NCI-H446 treated with DMSO at 0.1 percent for 48 hours (cell line): ENCODE results near the gene TRHDE.
"Not testable (repeated sequence)": the region's sequence is repeated elsewhere in the genome, so short reads cannot be mapped to it uniquely, and the experiment has no call there.

Source experiments
- DNase-seq: peaks from one replicate; lab custom pipeline; 2025; lab: John Stamatoyannopoulos, UW

The TRHDE gene

DNA sequence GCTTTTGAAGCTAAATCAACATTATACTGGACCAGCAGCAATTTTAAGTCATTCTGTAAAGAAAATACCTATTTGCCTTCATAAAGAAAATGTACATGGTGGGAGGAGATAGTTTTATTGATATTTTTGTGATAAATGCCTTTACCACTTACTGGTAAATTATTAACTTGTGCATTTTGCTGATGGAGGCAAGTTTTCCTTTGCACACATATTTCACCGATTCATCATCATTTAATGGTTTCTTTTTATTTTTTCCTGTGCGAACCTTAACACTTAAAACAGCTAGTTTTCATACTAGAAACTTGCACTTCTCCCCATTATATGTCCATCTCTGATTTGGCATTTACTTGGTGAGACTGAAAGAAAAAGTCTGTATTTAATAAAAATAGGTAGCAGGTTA is 239.3 kb downstream of the TRHDE start:
- no peak for DNase-seq

DNA sequence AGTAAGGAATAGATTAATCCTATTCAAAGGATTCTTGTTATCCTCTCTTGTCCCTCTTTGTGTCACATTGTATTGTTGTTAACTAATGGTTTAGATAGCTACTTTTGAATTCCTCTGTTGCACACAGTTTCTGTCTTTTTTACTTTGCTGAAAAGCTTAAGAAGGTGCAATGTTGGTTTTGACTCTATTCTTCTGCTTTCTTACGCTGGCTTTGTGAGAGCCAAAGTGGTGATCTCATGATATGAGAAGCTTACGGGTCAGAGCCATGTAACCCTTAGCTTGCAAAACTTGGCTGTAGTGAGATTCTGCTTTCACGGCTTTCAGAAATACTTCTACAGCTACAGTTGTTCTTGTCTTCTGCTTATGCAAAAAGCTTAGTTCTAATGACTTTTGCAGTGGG is 239.7 kb downstream of the TRHDE start:
- DNase-seq: no peak

DNA sequence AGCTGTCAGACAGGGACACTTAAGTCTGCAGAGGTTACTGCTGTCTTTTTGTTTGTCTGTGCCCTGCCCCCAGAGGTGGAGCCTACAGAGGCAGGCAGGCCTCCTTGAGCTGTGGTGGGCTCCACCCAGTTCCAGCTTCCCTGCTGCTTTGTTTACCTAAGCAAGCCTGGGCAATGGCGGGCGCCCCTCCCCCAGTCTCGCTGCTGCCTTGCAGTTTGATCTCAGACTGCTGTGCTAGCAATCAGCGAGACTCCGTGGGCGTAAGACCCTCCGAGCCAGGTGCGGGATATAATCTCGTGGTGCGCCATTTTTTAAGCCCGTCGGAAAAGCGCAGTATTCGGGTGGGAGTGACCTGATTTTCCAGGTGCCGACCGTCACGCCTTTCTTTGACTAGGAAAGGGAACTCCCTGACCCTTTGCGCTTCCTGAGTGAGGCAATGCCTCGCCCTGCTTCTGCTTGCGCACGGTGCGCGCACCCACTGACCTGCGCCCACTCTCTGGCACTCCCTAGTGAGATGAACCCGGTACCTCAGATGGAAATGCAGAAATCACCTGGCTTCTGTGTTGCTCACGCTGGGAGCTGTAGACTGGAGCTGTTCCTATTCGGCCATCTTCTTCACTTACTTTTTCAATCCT is 248.0 kb downstream of the TRHDE start:
- not testable (repeated sequence) for DNase-seq

DNA sequence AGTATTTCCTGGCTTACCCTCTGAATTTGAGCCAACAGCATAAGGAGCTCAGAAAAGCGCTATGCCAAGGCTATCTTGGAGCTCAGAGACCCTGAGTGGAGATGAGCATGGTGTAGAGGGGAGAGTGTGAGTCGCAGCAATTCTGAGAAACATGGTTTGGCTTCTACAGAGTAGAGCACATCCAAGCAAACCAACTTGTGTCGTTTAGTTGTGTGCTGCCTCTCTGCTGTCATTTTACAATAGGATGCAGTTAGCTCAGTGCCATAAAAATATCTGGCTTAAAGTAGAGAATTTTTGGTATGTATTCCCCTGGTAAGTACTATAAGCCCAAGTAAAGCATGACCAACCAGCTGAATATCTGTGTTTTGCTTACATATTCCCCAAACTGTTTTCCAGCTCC is 249.2 kb downstream of the TRHDE start:
- no peak for DNase-seq

DNA sequence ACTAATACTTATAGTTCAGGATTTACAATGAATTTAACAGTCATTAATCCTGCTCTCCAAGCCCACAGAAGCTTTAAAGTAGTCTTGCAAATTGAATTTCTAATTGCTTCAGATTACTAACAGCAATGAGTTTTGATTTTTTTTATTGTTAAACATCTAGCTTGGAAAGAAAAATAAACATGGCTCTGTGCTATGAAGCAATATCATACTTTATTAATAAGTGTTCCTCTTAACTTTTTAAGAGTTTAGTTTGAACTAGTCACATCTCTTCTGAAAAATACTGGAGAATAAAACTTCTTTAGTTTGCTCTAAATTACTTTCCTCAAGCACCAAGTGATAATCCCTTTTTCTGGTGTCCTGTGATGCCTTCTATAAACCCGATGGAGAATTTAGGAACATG is 250.2 kb downstream of the TRHDE start:
- DNase-seq: no peak

DNA sequence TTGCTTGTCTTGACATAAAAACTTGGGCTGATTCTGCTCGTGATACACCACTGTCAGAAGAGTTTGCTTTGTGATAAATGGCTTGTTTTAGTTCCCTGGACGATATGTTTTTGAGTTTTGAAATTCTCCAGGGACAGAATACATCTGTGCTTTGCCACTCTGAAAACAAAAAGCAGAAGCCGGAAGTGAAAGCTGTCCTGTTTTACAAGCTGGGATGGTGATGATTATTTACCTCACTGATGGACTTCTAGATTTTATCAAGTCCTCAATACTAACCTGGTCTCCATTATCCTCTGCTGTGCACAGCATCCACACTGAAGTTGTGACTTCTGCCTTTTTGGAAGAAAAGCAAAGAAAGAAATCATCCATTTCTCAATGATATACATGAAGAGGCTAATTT is 251.6 kb downstream of the TRHDE start:
- DNase-seq: no peak

DNA sequence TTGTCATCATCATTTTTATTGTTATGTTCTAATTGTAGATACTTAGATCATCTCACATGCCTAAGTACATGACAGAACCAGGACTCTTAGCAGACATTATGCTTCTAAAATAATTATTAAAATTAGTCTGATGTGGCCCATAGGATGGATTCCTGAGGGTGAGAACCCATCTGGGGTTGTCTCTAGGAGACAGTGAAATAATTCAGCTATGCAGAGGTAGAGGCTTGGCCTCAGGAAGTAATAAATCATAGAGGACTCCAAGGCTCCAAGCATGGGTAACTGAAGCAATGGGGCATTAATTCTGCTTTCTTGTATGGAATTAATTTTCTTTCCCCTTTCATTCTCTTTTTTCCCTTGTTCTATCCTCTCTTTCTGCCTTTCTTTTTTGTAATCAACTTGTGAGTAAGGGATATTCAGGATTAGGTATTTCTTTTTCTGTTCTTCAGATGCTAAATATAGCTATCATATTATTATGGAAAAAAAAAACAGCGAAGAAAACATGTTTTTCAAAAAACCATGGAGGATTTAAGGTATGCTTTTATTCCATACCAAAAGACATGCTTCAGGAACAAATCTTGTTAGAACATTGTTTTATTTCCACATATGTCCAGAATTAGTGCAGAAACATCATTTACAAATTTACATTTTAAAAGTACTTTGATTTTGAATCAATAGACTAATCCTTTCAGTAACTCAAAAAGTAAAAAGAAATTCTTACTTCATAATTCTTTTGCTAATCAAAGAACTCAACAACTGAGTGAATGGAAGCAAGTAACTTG is 263.2 kb downstream of the TRHDE start:
- no peak for DNase-seq

- DNase-seq: no peak
Measured at GRCh38 chr12:72540811-72541210, 268.6 kb downstream of the TRHDE start.

DNA sequence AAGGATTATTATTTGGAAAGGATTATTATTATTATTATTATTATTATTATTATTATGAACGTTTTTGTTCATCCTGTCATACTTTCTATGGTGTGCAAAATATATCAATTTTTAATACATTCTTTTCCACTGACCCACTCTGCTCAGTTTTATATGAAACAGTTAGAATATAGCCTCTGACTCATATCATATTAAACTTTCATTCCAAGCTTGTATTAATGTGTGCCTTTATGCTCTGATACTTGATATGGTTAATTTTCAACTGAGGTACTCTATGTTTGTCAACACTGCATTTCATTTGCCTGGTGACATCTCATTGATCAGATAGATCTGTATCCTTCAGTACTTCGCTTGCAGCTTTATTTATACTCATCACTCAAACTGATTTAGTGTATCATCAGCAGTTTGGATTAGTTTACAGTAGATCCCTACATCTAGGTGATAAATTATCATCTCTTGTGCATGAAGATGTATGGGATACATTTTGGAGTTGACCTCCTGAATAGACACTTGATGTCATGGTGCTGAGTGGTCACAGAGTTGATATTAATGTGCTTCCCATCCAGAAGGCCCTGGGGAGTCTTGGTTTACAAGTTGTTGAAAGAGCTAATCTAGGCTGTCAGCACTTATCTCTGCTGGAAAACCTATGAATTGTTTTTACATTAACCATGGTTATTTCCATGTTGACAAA is 271.8 kb downstream of the TRHDE start:
- DNase-seq: no peak

DNA sequence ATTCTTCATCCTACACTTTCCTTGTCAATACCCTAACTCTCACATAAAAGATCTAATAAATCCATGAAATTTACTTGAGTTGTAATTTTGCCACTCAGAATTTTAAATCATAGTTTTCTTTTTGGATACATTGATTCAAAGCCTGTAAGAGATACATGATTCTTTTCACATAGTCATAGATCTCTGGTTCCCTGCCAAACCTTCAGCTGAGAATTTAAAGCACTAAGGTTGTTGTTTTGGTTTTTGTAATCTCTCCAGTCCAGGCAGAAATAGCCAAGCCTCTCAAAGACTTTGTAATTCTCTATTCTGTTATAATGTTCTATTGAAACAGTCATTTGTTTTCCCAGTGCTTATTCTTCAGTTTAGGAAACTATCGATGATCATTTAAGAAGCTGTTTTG is 273.9 kb downstream of the TRHDE start:
- DNase-seq: no peak

DNA sequence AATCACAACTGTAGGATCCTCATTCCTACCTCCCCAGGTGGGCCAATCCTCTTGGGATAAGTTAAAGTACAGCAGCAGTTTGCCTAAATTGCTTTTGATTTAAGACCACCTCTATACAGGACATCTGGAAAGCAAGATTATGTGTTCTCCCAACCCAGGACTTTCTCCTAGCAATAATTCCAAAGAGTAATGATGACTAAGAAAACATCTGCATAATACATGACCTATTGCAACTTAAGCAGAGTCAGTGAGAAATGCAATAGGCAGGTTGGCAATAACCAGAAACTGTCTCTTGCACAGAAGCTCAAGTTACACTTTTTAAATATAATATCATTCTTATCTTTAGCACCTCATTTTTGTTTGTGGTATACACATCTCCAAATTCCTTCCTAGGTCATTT is 275.4 kb downstream of the TRHDE start:
- DNase-seq: no peak

GRCh38 chr12:72549184-72549583 is 277.0 kb downstream of the TRHDE start:
- DNase-seq: no peak

DNA sequence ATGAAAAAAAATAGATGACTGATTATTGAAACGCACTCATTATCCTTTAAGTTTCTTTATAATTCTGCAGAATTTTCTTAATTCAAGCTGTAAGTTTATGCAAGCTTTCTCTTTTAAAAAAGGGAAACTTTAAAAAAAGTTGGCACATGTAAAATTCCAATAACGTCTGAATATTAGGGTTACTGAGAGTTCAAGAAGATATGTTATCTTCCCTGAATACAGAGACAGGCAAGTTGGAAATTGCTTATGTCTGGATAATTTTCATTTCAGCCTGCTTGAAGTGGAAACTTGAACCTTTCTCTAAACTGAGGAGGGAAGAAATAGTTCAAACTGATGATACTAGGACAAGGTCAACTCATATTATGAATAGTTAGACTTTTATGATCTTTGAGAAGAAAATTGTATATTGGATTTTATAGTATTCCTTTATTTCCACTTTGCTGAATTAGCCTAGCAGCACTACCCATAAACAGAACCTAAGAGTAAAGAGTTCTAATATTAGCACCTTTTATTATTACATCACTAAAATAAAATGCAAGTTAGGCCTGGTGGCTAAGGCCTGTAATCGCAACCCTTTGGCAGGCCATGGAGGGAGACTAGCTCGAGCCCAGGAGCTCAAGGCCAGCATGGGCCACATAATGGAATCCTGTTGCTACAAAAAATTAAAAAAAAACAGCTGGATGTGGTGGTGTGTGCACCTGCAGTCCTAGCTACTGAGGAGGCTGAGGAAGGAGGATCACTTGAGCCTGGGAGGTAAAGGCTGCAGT is 288.0 kb downstream of the TRHDE start:
- no peak for DNase-seq

DNA sequence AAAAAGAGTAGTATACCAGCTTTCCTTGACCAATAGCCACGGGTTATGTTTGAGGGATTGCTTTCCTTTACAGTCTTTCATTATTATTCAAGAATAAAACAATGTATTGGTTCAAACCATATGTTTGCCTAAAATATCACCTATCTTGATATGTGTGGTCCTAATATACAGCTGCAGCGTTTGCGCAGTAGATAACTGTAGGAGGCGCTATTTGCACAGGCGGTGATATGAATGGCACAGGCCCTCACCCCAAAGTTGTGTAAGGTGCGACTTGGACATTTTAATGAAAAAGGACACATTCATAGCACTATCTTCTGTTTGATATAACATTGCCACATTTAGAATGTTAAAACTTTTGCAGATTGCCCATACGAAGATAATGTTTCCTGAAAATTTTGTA is 298.4 kb downstream of the TRHDE start:
- DNase-seq: no peak

DNA sequence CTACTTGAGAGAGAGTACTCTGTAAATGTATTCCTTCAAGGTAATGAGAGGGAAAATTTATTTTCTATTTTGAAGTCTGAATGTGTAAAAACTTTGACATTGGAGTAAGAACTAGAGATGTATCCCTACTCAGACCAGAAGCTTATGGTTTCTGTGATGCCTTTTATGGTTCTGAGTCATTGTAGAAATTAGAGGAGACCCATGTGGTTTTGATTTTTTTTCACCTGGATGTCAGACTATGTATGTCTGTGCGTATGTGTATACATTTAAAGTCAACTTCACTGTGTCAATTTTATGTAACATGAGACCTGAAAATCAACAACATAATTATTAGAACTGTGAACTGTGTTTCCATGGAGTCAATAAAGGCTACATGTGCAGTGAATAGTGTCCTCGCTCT is 302.0 kb downstream of the TRHDE start:
- DNase-seq: no peak

DNA sequence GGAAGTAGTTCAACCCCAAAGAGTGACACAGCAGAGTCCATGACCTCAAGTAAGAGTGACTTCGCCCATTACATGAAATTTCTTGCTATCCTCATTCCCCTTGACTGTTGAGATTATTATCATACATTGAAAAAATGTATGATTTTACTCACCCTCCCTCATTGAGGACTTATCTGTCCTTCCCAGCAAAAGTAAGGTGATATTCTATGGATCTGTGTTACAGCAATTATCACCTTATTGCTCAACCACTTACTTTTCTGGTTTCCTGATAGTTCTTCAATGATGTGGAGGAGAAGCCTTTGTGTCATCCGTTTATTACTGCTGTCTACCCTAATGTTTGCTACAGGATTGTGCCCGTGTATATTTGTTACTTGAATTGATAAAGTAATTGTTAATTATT is 306.2 kb downstream of the TRHDE start:
- no peak for DNase-seq

DNA sequence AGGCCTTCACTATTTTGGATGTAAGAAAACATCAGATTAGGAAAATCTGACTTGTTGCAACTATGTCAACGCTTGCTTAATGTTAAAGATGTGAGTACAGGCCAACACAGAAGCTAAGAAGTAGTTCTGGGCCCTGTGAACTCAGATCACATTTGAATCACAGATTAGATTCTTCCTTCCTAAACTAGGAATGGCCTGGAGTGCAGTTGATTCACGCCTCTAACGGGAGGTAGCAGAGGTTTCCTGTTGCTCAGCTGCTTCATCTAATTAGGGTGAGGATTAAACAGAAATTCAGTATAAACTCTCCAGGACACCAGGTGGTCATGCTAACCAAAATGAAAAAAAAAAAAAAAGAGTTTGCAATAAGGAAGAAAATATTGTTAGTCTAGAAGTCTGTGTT is 314.3 kb downstream of the TRHDE start:
- DNase-seq: no peak

DNA sequence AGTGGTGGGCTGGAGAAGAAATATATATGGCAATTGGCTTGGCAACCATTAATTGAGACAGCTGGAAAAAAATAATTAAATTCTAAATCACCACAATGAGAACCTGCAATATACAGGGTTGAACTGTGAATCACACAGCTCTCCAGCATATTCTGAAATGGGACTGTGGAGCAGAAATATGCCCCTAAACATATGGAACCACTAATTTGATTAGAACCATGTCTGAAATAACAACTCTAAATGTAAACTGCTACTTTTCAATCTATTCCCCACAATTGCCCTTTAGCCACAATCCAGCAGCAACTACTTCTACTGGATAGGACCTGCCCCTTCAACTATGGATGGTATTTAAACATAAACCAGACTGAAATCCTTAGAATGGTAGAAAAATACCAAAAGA is 330.4 kb downstream of the TRHDE start:
- no peak for DNase-seq

- no peak for DNase-seq
Measured at GRCh38 chr12:72605975-72606374, 333.8 kb downstream of the TRHDE start.

DNA sequence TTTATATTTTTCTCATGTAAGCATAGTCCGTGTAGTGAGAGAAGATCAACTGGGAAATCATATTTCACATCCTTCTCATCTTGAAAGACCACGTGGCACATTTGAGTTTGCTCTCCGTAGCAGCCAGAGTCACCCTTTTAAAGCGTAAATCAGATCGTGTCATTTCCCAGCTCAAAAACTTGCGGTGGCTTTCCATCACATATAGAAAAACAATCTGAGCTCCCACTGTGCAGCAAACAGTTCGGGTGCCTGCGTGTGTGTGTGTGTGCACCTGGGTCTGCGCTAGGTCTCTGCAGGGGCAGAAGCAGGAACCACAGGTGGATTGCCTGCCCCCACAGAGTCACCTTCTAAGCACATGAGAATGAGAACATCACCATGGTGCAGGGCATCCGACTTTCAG is 338.2 kb downstream of the TRHDE start:
- no peak for DNase-seq

GRCh38 chr12:72610854-72611358 is 338.7 kb downstream of the TRHDE start:
- DNase-seq: no peak

DNA sequence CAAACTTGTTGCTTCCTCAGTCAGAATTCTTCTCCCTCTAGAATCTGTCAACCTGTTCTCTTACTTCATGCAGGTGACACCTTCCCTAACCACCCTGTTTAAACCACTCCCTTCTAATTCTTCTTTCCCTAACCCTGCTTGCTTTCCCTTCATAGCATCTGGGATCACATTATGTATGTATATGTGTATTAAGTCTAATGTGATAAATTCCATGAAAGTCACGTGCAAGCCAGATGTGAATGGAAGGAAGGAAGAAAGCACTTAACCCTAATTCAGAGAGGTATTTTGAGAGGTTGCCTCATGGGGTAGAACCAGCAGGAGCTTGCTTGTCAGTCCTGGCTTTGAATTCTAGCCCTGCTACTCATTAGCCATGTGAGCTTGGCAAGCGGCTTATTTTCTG is 340.0 kb downstream of the TRHDE start:
- no peak for DNase-seq
